ENCODE results near the gene FAM50B. TPM values are rescaled to one million over a fixed set of nuclear protein-coding genes. Genes with fewer than 3 reads are reported as not detected.

The FAM50B gene
- total and polyA plus RNA-seq, 2 donors from 2014 or later, result 13.2 to 24.8 TPM

GRCh38 chr6:3885262-3886036, 36.3 kb downstream of the FAM50B start:
- Histone ChIP-seq H3K9ac (ENCODE audit: low read length in 3 of 3) (no peak overlapping the region), H3K9me3 (ENCODE audit: control insufficient read depth in 2 of 3, insufficient read depth in 1 of 3, low read length in 3 of 3) (no peaks in the 10 kb centered on the region), H3K36me3 (ENCODE audit: control insufficient read depth in 2 of 3, insufficient read depth in 3 of 3, low read length in 3 of 3) (no peaks in the 10 kb centered on the region), H3K4me1 (ENCODE audit: control insufficient read depth in 2 of 3, insufficient read depth in 2 of 3, low read depth in 1 of 3, low read length in 3 of 3) (no peaks in the 10 kb centered on the region), H3K4me3 (ENCODE audit: low read length in 3 of 3) (no peak overlapping the region), H3K27ac (ENCODE audit: low read depth in 2 of 2, low read length in 2 of 2) (no peak overlapping the region), H3K27me3 (ENCODE audit: control insufficient read depth, insufficient read depth, low read length) (no peaks in the 10 kb centered on the region)
- TF ChIP-seq CTCF (IDR thresholded peaks at IDR 0.05; ENCODE audit: borderline replicate concordance, extremely low read depth, insufficient read depth), result peak; percentile 6
- intact Hi-C loops (cut with DNase I), result no loop called here
- FAIRE-seq, result no peak
- DNase-seq, result no peak

GRCh38 chr6:3887150-3887700, 38.1 kb downstream of the FAM50B start:
- no peak overlapping the region for H3K27ac ChIP-seq (ENCODE audit: low read depth in 2 of 2, low read length in 2 of 2)
- peak; percentile 59 for TF ChIP-seq CTCF (IDR thresholded peaks at IDR 0.05; ENCODE audit: borderline replicate concordance, extremely low read depth, insufficient read depth)
- FAIRE-seq, result no peak

GRCh38 chr6:3888153-3888957, 39.2 kb downstream of the FAM50B start:
- no peaks in the 10 kb centered on the region for H3K27me3 ChIP-seq (ENCODE audit: control insufficient read depth, insufficient read depth, low read length)
- no peaks in the 10 kb centered on the region for H3K4me1 ChIP-seq (ENCODE audit: control insufficient read depth in 2 of 3, insufficient read depth in 2 of 3, low read depth in 1 of 3, low read length in 3 of 3)
- H3K4me3 ChIP-seq (ENCODE audit: low read length in 3 of 3), result no peak overlapping the region
- FAIRE-seq (no peak), DNase-seq (no peak)
- no peak overlapping the region for H3K9ac ChIP-seq (ENCODE audit: low read length in 3 of 3)
- H3K27ac ChIP-seq (ENCODE audit: low read depth in 2 of 2, low read length in 2 of 2), result no peak overlapping the region
- no peaks in the 10 kb centered on the region for H3K36me3 ChIP-seq (ENCODE audit: control insufficient read depth in 2 of 3, insufficient read depth in 3 of 3, low read length in 3 of 3)
- no peak for TF ChIP-seq CTCF (IDR thresholded peaks at IDR 0.05; ENCODE audit: borderline replicate concordance, extremely low read depth, insufficient read depth)
- intact Hi-C loops (cut with DNase I), result no loop called here
- no peaks in the 10 kb centered on the region for H3K9me3 ChIP-seq (ENCODE audit: control insufficient read depth in 2 of 3, insufficient read depth in 1 of 3, low read length in 3 of 3)

More at GRCh38 chr6:3887150-3887700, 38.1 kb downstream of the FAM50B start:
- Histone ChIP-seq H3K9ac (ENCODE audit: low read length in 3 of 3) (no peak overlapping the region), H3K4me1 (ENCODE audit: control insufficient read depth in 2 of 3, insufficient read depth in 2 of 3, low read depth in 1 of 3, low read length in 3 of 3) (no peaks in the 10 kb centered on the region), H3K4me3 (ENCODE audit: low read length in 3 of 3) (no peak overlapping the region), H3K36me3 (ENCODE audit: control insufficient read depth in 2 of 3, insufficient read depth in 3 of 3, low read length in 3 of 3) (no peaks in the 10 kb centered on the region), H3K9me3 (ENCODE audit: control insufficient read depth in 2 of 3, insufficient read depth in 1 of 3, low read length in 3 of 3) (no peaks in the 10 kb centered on the region), H3K27me3 (ENCODE audit: control insufficient read depth, insufficient read depth, low read length) (no peaks in the 10 kb centered on the region)
- no peak for DNase-seq
- intact Hi-C loops (cut with DNase I), result no loop called here

Data from kidney (tissue), 14 donors.